ENCODE measurements around the gene HOXA6. TPM values are rescaled to one million over a fixed set of nuclear protein-coding genes. Genes with fewer than 3 reads are reported as not detected.

Gene HOXA6
- polyA plus RNA-seq, 1 donor from 2014 or later, result not detected

DNA sequence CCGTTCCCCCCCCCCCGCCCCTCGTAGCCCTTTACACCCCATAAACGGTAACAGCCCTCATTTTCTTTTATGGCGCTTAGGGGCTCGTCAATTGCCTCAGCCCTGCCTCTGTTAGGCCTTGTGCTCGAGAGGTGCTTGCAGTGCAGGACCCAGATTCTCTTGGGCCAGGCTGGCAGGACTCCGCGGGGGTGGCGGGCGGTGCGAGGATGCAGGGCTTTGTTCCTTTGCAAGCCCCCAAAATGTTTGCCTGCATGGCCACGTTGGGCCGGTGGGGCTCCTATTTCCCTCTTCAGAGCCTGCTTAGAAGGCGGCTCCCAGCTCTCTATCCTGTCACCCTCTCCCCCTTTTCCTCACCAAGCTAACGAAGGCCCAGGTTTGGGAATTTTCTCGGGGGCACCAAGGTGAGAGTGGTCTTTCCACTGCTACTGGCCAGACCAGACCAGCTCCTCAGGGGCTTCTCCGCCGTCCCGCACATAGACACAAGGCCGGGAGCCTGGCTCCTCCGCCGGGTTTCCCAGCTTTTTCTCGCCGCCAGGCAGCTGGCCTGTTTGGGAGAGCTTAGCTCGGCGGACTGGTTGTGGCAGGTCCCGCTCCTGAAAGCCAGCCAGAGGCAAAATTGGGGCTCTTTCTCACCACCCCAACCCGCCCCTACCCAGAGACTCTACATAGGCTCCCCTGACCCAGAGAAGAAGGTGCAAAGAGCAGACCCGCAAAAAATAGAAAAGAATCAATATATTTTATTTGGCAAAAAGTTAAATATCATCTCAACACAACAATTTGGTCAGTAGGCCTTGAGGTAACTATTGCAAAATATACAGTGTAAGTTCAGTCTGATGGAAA lies 14.4 kb upstream of the HOXA6 start:
- Histone ChIP-seq H2AFZ (ENCODE audit: low read depth, low read length) (no peak overlapping the region), H3K79me2 (replicated peaks; ENCODE audit: insufficient read depth, low read length) (no peaks in the 10 kb centered on the region), H3K27ac (ENCODE audit: low read length) (no peak overlapping the region)

DNA sequence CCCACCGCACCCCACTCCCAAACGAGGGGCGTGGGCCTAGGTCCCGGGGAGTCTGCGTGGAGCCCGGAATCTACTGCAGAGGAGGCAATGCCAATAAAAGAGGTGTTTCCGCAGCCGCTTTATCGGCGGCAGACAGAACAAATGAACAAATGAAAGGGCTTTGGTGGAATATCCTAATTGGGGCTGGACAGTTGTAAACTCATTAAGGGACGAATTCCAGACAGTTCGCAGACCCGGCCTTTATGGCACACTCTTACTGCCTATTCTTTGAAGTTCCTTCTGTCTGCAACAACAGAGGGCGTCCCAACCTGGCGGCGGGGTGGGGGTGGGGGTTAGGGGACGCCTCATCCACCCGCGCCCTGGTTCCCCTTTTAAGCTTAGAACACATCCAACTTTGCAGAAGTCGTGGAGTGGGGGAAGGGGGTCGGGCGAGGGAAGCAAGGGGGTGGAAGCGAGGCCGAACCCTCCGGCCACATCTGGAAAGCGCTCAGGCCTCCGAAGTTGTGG lies 13.7 kb upstream of the HOXA6 start:
- H3K79me2 ChIP-seq (replicated peaks; ENCODE audit: insufficient read depth, low read length), result no peaks in the 10 kb centered on the region
- TF ChIP-seq EZH2 (IDR thresholded peaks at IDR 0.05; ENCODE audit: borderline replicate concordance, insufficient read depth, low read length, poor library complexity, severe bottlenecking) (no peak), TAF1 (IDR thresholded peaks at IDR 0.05; ENCODE audit: low read depth) (no peak), MXI1 (conservative IDR thresholded peaks at IDR 0.05; ENCODE audit: poor library complexity, severe bottlenecking) (no peak), RAD21 (conservative IDR thresholded peaks at IDR 0.05) (no peak), SMC3 (conservative IDR thresholded peaks at IDR 0.05; ENCODE audit: poor library complexity) (no peak), POLR2AphosphoS5 (IDR thresholded peaks at IDR 0.05) (no peak), EP300 (conservative IDR thresholded peaks at IDR 0.05; ENCODE audit: poor library complexity, severe bottlenecking) (no peak)
- TF ChIP-seq, protein P1, sequence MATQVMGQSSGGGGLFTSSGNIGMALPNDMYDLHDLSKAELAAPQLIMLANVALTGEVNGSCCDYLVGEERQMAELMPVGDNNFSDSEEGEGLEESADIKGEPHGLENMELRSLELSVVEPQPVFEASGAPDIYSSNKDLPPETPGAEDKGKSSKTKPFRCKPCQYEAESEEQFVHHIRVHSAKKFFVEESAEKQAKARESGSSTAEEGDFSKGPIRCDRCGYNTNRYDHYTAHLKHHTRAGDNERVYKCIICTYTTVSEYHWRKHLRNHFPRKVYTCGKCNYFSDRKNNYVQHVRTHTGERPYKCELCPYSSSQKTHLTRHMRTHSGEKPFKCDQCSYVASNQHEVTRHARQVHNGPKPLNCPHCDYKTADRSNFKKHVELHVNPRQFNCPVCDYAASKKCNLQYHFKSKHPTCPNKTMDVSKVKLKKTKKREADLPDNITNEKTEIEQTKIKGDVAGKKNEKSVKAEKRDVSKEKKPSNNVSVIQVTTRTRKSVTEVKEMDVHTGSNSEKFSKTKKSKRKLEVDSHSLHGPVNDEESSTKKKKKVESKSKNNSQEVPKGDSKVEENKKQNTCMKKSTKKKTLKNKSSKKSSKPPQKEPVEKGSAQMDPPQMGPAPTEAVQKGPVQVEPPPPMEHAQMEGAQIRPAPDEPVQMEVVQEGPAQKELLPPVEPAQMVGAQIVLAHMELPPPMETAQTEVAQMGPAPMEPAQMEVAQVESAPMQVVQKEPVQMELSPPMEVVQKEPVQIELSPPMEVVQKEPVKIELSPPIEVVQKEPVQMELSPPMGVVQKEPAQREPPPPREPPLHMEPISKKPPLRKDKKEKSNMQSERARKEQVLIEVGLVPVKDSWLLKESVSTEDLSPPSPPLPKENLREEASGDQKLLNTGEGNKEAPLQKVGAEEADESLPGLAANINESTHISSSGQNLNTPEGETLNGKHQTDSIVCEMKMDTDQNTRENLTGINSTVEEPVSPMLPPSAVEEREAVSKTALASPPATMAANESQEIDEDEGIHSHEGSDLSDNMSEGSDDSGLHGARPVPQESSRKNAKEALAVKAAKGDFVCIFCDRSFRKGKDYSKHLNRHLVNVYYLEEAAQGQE (IDR thresholded peaks at IDR 0.05; ENCODE audit: borderline replicate concordance), result no peak
- TF ChIP-seq, protein P2, sequence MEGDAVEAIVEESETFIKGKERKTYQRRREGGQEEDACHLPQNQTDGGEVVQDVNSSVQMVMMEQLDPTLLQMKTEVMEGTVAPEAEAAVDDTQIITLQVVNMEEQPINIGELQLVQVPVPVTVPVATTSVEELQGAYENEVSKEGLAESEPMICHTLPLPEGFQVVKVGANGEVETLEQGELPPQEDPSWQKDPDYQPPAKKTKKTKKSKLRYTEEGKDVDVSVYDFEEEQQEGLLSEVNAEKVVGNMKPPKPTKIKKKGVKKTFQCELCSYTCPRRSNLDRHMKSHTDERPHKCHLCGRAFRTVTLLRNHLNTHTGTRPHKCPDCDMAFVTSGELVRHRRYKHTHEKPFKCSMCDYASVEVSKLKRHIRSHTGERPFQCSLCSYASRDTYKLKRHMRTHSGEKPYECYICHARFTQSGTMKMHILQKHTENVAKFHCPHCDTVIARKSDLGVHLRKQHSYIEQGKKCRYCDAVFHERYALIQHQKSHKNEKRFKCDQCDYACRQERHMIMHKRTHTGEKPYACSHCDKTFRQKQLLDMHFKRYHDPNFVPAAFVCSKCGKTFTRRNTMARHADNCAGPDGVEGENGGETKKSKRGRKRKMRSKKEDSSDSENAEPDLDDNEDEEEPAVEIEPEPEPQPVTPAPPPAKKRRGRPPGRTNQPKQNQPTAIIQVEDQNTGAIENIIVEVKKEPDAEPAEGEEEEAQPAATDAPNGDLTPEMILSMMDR (IDR thresholded peaks at IDR 0.05; ENCODE audit: poor library complexity, severe bottlenecking), result no peak
- no peak overlapping the region for H3K27ac ChIP-seq (ENCODE audit: low read length)
- no peaks in the 10 kb centered on the region for H4K20me1 ChIP-seq (ENCODE audit: insufficient read depth)
- peak overlapping the region; percentile 76 for H3K4me2 ChIP-seq (ENCODE audit: low read length)
- no peak overlapping the region for H2AFZ ChIP-seq (ENCODE audit: low read depth, low read length)
- H3K9me2 ChIP-seq (ENCODE audit: insufficient read depth, low read length), result no peaks in the 10 kb centered on the region
- H3K27me3 ChIP-seq (ENCODE audit: insufficient read depth, low read depth, low read length), result peaks cover 99% of the 10 kb centered on the region
- H3K9me3 ChIP-seq (ENCODE audit: low read length), result peaks cover 33% of the 10 kb centered on the region
- H3K9ac ChIP-seq (ENCODE audit: low read length), result peak overlapping the region; percentile 45
- H3K4me3 ChIP-seq (ENCODE audit: low read length), result peak overlapping the region; percentile 76
- H3K36me3 ChIP-seq (ENCODE audit: insufficient read depth, low read length), result no peaks in the 10 kb centered on the region
- H3F3A ChIP-seq (ENCODE audit: insufficient read depth, low read length, poor library complexity, severe bottlenecking), result no peaks in the 10 kb centered on the region

More for the DNA sequence above, 14.4 kb upstream of the HOXA6 start:
- Histone ChIP-seq H3K4me2 (ENCODE audit: low read length) (no peak overlapping the region), H3K9ac (ENCODE audit: low read length) (no peak overlapping the region), H4K20me1 (ENCODE audit: insufficient read depth) (no peaks in the 10 kb centered on the region), H3K27me3 (ENCODE audit: insufficient read depth, low read depth, low read length) (peaks cover 99% of the 10 kb centered on the region), H3F3A (ENCODE audit: insufficient read depth, low read length, poor library complexity, severe bottlenecking) (no peaks in the 10 kb centered on the region), H3K9me2 (ENCODE audit: insufficient read depth, low read length) (no peaks in the 10 kb centered on the region), H3K4me3 (ENCODE audit: low read length) (no peak overlapping the region), H3K9me3 (ENCODE audit: low read length) (peaks cover 36% of the 10 kb centered on the region), H3K36me3 (ENCODE audit: insufficient read depth, low read length) (no peaks in the 10 kb centered on the region)
- TF ChIP-seq TAF1 (IDR thresholded peaks at IDR 0.05; ENCODE audit: low read depth) (no peak), POLR2AphosphoS5 (IDR thresholded peaks at IDR 0.05) (no peak)
- TF ChIP-seq, protein P1 (IDR thresholded peaks at IDR 0.05; ENCODE audit: borderline replicate concordance), result no peak

Measured in neural cell (in vitro differentiated cells).